Brain microvascular endothelial cell (primary cell): ENCODE measurements around the gene EEF1E1.

Experiments used
- DNase-seq: peaks from one replicate; pipeline ENCODE4 v3.0.0-alpha.2; 2020
- H3K27ac ChIP-seq: fragments of 250-450 bp; sonication (Bioruptor Pico); 2 replicates; pipeline ENCODE4 v1.5.1; 2020; ENCODE audit warnings: mild to moderate bottlenecking, moderate library complexity
- H3K27me3 ChIP-seq: fragments of 250-450 bp; sonication (Bioruptor Pico); replicated peaks from 2 replicates; pipeline ENCODE4 v1.5.1; 2020; ENCODE audit warnings: mild to moderate bottlenecking
- H3K36me3 ChIP-seq: fragments of 250-450 bp; sonication (Bioruptor Pico); replicated peaks from 2 replicates; pipeline ENCODE4 v1.5.1; 2020; ENCODE audit warnings: mild to moderate bottlenecking
- H3K4me3 ChIP-seq: 2 replicates; pipeline ENCODE4 v1.5.1; 2011; ENCODE audit warnings: low read depth, mild to moderate bottlenecking, control low read depth, low read length, moderate library complexity
- in situ Hi-C: cut with HindIII; loops from 2 replicates; pipeline ENCODE4 v1.10.0; 2017; ENCODE audit warnings: low sequenced_read_pairs, low pct_ligation_motif_present
- TF ChIP-seq, protein P1 (sequence below): IDR thresholded peaks from 2 replicates; pipeline ENCODE4 v1.5.1; 2011; ENCODE audit warnings: low read depth, mild to moderate bottlenecking, moderate library complexity, low read length, control low read depth, inconsistent platforms; ENCODE audit errors: missing control alignments

EEF1E1 gene

DNA sequence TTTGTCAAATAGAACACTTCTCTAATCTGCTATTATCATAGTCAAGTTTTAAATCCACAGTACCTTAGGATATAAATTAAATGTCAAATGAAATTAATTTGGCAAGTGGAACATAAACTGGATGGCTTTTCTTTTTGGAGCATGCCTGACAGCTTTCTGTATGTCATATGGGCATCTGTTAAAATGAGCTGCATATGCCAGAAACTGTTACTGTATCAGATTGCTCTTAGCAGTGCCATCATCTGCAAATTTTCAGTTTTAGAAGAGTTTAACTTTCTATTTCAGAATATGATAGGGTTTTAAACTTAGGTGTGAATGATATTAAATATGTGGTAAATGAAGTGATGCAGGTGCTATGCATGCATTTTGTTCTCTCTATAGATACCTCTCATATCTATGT is 3.4 kb upstream of the EEF1E1 start:
- in situ Hi-C loops = no loop called here
- DNase-seq = no peak
- TF ChIP-seq, protein P1, sequence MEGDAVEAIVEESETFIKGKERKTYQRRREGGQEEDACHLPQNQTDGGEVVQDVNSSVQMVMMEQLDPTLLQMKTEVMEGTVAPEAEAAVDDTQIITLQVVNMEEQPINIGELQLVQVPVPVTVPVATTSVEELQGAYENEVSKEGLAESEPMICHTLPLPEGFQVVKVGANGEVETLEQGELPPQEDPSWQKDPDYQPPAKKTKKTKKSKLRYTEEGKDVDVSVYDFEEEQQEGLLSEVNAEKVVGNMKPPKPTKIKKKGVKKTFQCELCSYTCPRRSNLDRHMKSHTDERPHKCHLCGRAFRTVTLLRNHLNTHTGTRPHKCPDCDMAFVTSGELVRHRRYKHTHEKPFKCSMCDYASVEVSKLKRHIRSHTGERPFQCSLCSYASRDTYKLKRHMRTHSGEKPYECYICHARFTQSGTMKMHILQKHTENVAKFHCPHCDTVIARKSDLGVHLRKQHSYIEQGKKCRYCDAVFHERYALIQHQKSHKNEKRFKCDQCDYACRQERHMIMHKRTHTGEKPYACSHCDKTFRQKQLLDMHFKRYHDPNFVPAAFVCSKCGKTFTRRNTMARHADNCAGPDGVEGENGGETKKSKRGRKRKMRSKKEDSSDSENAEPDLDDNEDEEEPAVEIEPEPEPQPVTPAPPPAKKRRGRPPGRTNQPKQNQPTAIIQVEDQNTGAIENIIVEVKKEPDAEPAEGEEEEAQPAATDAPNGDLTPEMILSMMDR = no peak
- no peaks in the 10 kb centered on the region for H3K27me3 ChIP-seq
- H3K27ac ChIP-seq = no peak overlapping the region
- H3K4me3 ChIP-seq = no peak overlapping the region
- no peaks in the 10 kb centered on the region for H3K36me3 ChIP-seq

DNA sequence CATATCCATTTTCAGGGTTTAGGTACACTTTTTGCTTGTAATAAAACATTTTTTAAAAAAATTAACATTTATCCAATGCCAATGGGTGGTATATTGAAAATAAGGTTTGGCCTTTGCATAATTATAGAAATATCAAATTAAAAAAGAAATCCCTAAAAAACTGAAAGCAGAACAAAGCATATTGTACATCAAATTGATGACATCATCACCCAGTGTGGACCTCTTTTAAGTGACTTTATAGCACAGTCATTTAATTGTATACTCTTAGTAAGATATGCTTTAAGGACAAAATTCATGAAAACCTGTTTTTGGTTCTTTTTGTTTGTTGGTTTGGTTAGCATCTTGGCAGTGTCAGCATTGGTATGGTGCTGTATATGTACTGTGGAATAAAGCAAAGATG is 1.4 kb upstream of the EEF1E1 start:
- Histone ChIP-seq H3K27ac (no peak overlapping the region), H3K36me3 (no peaks in the 10 kb centered on the region), H3K27me3 (no peaks in the 10 kb centered on the region), H3K4me3 (no peak overlapping the region)
- in situ Hi-C loops = no loop called here
- no peak for DNase-seq
- TF ChIP-seq, protein P1 = no peak

- peaks cover 13% of the 10 kb centered on the region for H3K36me3 ChIP-seq
- DNase-seq = no peak
- H3K27ac ChIP-seq = no peak overlapping the region
- no peaks in the 10 kb centered on the region for H3K27me3 ChIP-seq
- TF ChIP-seq, protein P1 = no peak
- in situ Hi-C loops = no loop called here
- H3K4me3 ChIP-seq = no peak overlapping the region
These were observed 2.0 kb downstream of the EEF1E1 start for GRCh38 chr6:8100159-8100854.

DNA sequence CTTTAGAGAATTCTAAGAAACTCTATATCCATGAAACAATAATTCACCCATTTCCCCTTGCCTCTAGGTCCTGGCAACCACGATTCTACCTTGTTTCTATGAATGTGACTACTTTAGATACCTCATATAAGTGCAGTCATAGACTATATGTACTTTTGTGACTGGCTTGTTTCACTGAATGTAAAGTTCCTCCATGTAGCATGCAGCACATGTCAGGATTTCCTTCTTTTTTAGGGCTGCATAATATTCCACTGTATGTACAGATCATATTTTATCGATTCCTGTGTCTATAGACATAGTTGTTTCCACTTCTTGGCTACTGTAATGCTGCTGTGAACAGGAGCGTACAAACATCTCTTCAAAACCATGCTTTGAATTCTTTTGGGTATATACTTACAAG is 11.7 kb downstream of the EEF1E1 start:
- Histone ChIP-seq H3K36me3 (peaks cover 23% of the 10 kb centered on the region), H3K4me3 (no peak overlapping the region), H3K27me3 (no peaks in the 10 kb centered on the region), H3K27ac (no peak overlapping the region)
- TF ChIP-seq, protein P1 = no peak
- DNase-seq = no peak
- in situ Hi-C loops = no loop called here

- H3K36me3 ChIP-seq = peaks cover 13% of the 10 kb centered on the region
- in situ Hi-C loops = no loop called here
- TF ChIP-seq, protein P1 = no peak
These were observed 13.5 kb downstream of the EEF1E1 start for GRCh38 chr6:8088886-8089285.

More at GRCh38 chr6:8088886-8089285, 13.5 kb downstream of the EEF1E1 start:
- H3K27me3 ChIP-seq = no peaks in the 10 kb centered on the region
- DNase-seq = no peak
- no peak overlapping the region for H3K27ac ChIP-seq
- H3K4me3 ChIP-seq = no peak overlapping the region
